ENCODE data around the gene CDC14A. TPM values are rescaled to one million over a fixed set of nuclear protein-coding genes. Genes with fewer than 3 reads are reported as not detected.

The CDC14A gene
- total RNA-seq, 2 experiments from 2014 or later = 4.9 to 7.2 TPM

- H3K4me2 ChIP-seq (ENCODE audit: low read length) = no peak overlapping the region
- BruUV-seq (replicated peaks) = no TSS peak
- H2AFZ ChIP-seq (ENCODE audit: low read length) = no peak overlapping the region
- H3K79me2 ChIP-seq (ENCODE audit: insufficient read depth, low read depth, low read length) = no peaks in the 10 kb centered on the region
- H3K36me3 ChIP-seq (ENCODE audit: insufficient read depth, low read length) = no peaks in the 10 kb centered on the region
- DNase-seq (ENCODE audit: low spot score) = no peak
- TF ChIP-seq, protein P1, sequence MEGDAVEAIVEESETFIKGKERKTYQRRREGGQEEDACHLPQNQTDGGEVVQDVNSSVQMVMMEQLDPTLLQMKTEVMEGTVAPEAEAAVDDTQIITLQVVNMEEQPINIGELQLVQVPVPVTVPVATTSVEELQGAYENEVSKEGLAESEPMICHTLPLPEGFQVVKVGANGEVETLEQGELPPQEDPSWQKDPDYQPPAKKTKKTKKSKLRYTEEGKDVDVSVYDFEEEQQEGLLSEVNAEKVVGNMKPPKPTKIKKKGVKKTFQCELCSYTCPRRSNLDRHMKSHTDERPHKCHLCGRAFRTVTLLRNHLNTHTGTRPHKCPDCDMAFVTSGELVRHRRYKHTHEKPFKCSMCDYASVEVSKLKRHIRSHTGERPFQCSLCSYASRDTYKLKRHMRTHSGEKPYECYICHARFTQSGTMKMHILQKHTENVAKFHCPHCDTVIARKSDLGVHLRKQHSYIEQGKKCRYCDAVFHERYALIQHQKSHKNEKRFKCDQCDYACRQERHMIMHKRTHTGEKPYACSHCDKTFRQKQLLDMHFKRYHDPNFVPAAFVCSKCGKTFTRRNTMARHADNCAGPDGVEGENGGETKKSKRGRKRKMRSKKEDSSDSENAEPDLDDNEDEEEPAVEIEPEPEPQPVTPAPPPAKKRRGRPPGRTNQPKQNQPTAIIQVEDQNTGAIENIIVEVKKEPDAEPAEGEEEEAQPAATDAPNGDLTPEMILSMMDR (conservative IDR thresholded peaks at IDR 0.05; ENCODE audit: low read length) = no peak
- TF ChIP-seq EZH2phosphoT487 (IDR thresholded peaks at IDR 0.05; ENCODE audit: borderline replicate concordance, low read depth, low read length) = no peak
- H3K4me1 ChIP-seq (ENCODE audit: insufficient read depth, low read length, poor library complexity, severe bottlenecking) = no peaks in the 10 kb centered on the region
- CTCF ChIA-PET (ENCODE audit: unreplicated experiment) = no interaction called here
- H3K9me2 ChIP-seq (ENCODE audit: insufficient read depth, low read length) = no peaks in the 10 kb centered on the region
- H3K27ac ChIP-seq (ENCODE audit: low read depth, low read length, poor library complexity, severe bottlenecking) = no peak overlapping the region
- intact Hi-C loops (cut with micrococcal nuclease; ENCODE audit: unreplicated experiment) = no loop called here
- no peaks in the 10 kb centered on the region for H4K20me1 ChIP-seq (ENCODE audit: insufficient read depth, low read length)
- POLR2A ChIA-PET = interaction anchor here (0.6 kb wide), 1 partner anchor 53 kb away, joined by 3 read pairs; no protein-coding TSS in a partner anchor
- H3K4me3 ChIP-seq (ENCODE audit: low read depth, low read length, poor library complexity, severe bottlenecking) = no peak overlapping the region
- peaks cover 7% of the 10 kb centered on the region for H3K9me3 ChIP-seq (ENCODE audit: low read length)
Observed at GRCh38 chr1:100321100-100321493, 31.2 kb upstream of the CDC14A start.

DNA sequence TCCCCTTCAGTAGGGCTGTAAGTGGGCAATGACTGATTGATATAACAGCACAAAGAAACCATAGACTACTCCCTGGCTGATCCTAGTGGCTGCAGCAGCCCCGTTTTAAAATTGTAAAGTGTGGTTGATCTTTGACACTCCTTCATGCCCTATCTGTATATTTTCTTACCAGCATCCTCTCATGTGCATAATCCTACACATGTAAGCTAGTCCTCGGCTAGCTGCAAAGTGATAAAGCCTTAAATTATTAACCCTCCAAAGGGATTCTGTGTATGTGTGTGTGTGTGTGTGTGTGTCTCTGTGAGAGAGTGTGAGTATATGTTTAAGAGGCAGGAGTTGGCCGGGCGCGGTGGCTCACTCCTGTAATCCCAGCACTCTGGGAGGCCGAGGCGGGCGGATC, 30.8 kb upstream of the CDC14A start:
- H3K4me1 ChIP-seq (ENCODE audit: insufficient read depth, low read length, poor library complexity, severe bottlenecking) = no peaks in the 10 kb centered on the region
- CTCF ChIA-PET (ENCODE audit: unreplicated experiment) = no interaction called here

More for the DNA sequence above, 30.8 kb upstream of the CDC14A start:
- POLR2A ChIA-PET = interaction anchor here (0.5 to 1.4 kb wide), 2 partner anchors 10 to 1904 kb away, joined by 3 to 4 read pairs; no protein-coding TSS in a partner anchor
- Histone ChIP-seq H3K79me2 (ENCODE audit: insufficient read depth, low read depth, low read length) (no peaks in the 10 kb centered on the region), H3K9me3 (ENCODE audit: low read length) (peaks cover 4% of the 10 kb centered on the region), H3K4me3 (ENCODE audit: low read depth, low read length, poor library complexity, severe bottlenecking) (no peak overlapping the region), H3K27ac (ENCODE audit: low read depth, low read length, poor library complexity, severe bottlenecking) (no peak overlapping the region), H3K36me3 (ENCODE audit: insufficient read depth, low read length) (no peaks in the 10 kb centered on the region), H4K20me1 (ENCODE audit: insufficient read depth, low read length) (no peaks in the 10 kb centered on the region), H3K9me2 (ENCODE audit: insufficient read depth, low read length) (no peaks in the 10 kb centered on the region), H3K4me2 (ENCODE audit: low read length) (no peak overlapping the region), H2AFZ (ENCODE audit: low read length) (no peak overlapping the region)
- BruUV-seq (replicated peaks) = no TSS peak
- TF ChIP-seq, protein P1 (conservative IDR thresholded peaks at IDR 0.05; ENCODE audit: low read length) = no peak
- no peak for TF ChIP-seq EZH2phosphoT487 (IDR thresholded peaks at IDR 0.05; ENCODE audit: borderline replicate concordance, low read depth, low read length)
- no peak for DNase-seq (ENCODE audit: low spot score)
- intact Hi-C loops (cut with micrococcal nuclease; ENCODE audit: unreplicated experiment) = no loop called here
